Measurements from ENCODE around the gene SPTBN5.

Gene SPTBN5

GRCh38 chr15:41903782-41904181 lies 9.9 kb upstream of the SPTBN5 start:
- no peak for DNase-seq (ENCODE audit: low read depth in 2 of 2)

GRCh38 chr15:41901431-41901830 lies 7.6 kb upstream of the SPTBN5 start:
- no peak for DNase-seq (ENCODE audit: low read depth in 2 of 2)

GRCh38 chr15:41900526-41901380 lies 6.9 kb upstream of the SPTBN5 start:
- no peak for DNase-seq (ENCODE audit: low read depth in 2 of 2)

- DNase-seq (ENCODE audit: low read depth in 2 of 2), result no peak
Observed at GRCh38 chr15:41899854-41900442, 6.1 kb upstream of the SPTBN5 start.

GRCh38 chr15:41897363-41897799 lies 3.5 kb upstream of the SPTBN5 start:
- no peak for DNase-seq (ENCODE audit: low read depth in 2 of 2)

GRCh38 chr15:41896566-41896965 lies 2.7 kb upstream of the SPTBN5 start:
- no peak for DNase-seq (ENCODE audit: low read depth in 2 of 2)

GRCh38 chr15:41895957-41896356 lies 2.1 kb upstream of the SPTBN5 start:
- no peak for DNase-seq (ENCODE audit: low read depth in 2 of 2)

- DNase-seq (ENCODE audit: low read depth in 2 of 2), result no peak
Observed at GRCh38 chr15:41895491-41895890, 1.6 kb upstream of the SPTBN5 start.

- DNase-seq (ENCODE audit: low read depth in 2 of 2), result peak; percentile 53 to 66
Observed at GRCh38 chr15:41894791-41895463, 1.1 kb upstream of the SPTBN5 start.

GRCh38 chr15:41894251-41894790 lies 468 bp upstream of the SPTBN5 start:
- DNase-seq (ENCODE audit: low read depth in 2 of 2), result no peak

- no peak for DNase-seq (ENCODE audit: low read depth in 2 of 2)
Observed at GRCh38 chr15:41892621-41893421, 1.0 kb downstream of the SPTBN5 start.

GRCh38 chr15:41891946-41892345 lies 1.9 kb downstream of the SPTBN5 start:
- DNase-seq (ENCODE audit: low read depth in 2 of 2), result no peak

GRCh38 chr15:41891226-41891625 lies 2.6 kb downstream of the SPTBN5 start:
- no peak for DNase-seq (ENCODE audit: low read depth in 2 of 2)

GRCh38 chr15:41890050-41890690 lies 3.7 kb downstream of the SPTBN5 start:
- no peak for DNase-seq (ENCODE audit: low read depth in 2 of 2)

GRCh38 chr15:41888662-41889253 lies 5.1 kb downstream of the SPTBN5 start:
- DNase-seq (ENCODE audit: low read depth in 2 of 2), result no peak

GRCh38 chr15:41887893-41888292 lies 6.0 kb downstream of the SPTBN5 start:
- no peak for DNase-seq (ENCODE audit: low read depth in 2 of 2)

GRCh38 chr15:41887161-41887560 lies 6.7 kb downstream of the SPTBN5 start:
- DNase-seq (ENCODE audit: low read depth in 2 of 2), result no peak

GRCh38 chr15:41886741-41887140 lies 7.1 kb downstream of the SPTBN5 start:
- DNase-seq (ENCODE audit: low read depth in 2 of 2), result no peak

- no peak for DNase-seq (ENCODE audit: low read depth in 2 of 2)
Observed at GRCh38 chr15:41885841-41886240, 8.0 kb downstream of the SPTBN5 start.

- no peak for DNase-seq (ENCODE audit: low read depth in 2 of 2)
Observed at GRCh38 chr15:41885321-41885720, 8.5 kb downstream of the SPTBN5 start.

- no peak for DNase-seq (ENCODE audit: low read depth in 2 of 2)
Observed at GRCh38 chr15:41884458-41884857, 9.4 kb downstream of the SPTBN5 start.
